BJ (cell line): Measurements from ENCODE around the gene KDM3A. TPM values are rescaled to one million over a fixed set of nuclear protein-coding genes. Genes with fewer than 3 reads are reported as not detected.

ENCODE experiments used
- CTCF ChIA-PET: fragments of 350-600 bp; formaldehyde crosslinking; extraction: SDS; loops from one replicate; lab custom pipeline; 2021; ENCODE audit warnings: antibody characterized with exemption, inconsistent platforms; lab: Yijun Ruan, JAX
- POLR2A ChIA-PET: fragments of 300-600 bp; sonication (Branson Sonifier 250); formaldehyde crosslinking; extraction: SDS; loops from one replicate; lab custom pipeline; 2021; ENCODE audit warnings: antibody characterized with exemption; lab: Charles Lee
- DNase-seq: peaks from one replicate; pipeline ENCODE4 v3.0.0-alpha.2; 2011; ENCODE audit warnings: low read depth
- H3K27me3 ChIP-seq: 2 replicates; pipeline ENCODE4 v1.6.0; 2011; ENCODE audit warnings: low read length; ENCODE audit not compliant: control insufficient read depth, insufficient read depth
- H3K36me3 ChIP-seq: 2 replicates; pipeline ENCODE4 v1.5.1; 2011; ENCODE audit warnings: low read length; ENCODE audit not compliant: control insufficient read depth, insufficient read depth
- H3K4me3 ChIP-seq: 2 replicates; pipeline ENCODE4 v1.5.1; 2011; ENCODE audit warnings: low read depth, mild to moderate bottlenecking, control low read depth, low read length
- polyA plus RNA-seq: library from polyadenylated mRNA; depleted of rRNA; stranded (reverse); fragments of >200 nt; gene quantifications from 2 replicates; pipeline ENCODE4 v1.2.3, GENCODE V29; 2011; rRNA removed
- small RNA-seq: library from RNA; depleted of rRNA; stranded (forward); fragments of <200 nt; gene quantifications from one replicate; pipeline ENCODE3, GENCODE V24; 2012; ENCODE audit warnings: low replicate concordance, low read depth; ENCODE audit not compliant: insufficient read length
- TF ChIP-seq, protein P1 (sequence below): IDR thresholded peaks from 2 replicates; pipeline ENCODE4 v1.5.1; 2011; ENCODE audit warnings: low read depth, mild to moderate bottlenecking, control low read depth, inconsistent platforms, low read length, moderate library complexity; ENCODE audit not compliant: insufficient read depth

The KDM3A gene
- polyA plus RNA-seq, 1 experiment, result 24.1 TPM

DNA sequence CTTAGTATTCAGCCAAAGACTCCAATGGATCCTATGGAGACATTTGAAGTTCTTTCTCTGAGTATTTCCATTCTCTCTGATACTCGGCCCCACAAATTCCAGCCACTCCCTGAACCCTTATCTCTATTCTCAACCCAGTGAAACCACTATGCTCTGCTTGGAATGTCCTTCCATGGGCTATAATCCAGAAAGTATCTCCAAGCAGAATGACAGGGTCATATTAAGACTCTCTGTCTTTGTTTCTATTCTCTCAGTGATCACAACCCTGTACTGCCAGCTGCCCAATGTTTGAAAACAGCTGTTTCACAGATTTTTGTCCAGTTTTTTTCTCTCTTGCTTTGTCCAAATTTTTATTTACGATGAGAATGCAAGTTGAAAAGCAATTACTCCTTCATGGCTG is 100.2 kb downstream of the KDM3A start:
- H3K4me3 ChIP-seq, result no peak overlapping the region
- H3K27me3 ChIP-seq, result no peaks in the 10 kb centered on the region
- DNase-seq, result no peak
- ChIA-PET POLR2A (no interaction called here), CTCF (interaction anchor here (0.6 kb wide), 1 partner anchor 1446 kb away, joined by 3 read pairs; no protein-coding TSS in a partner anchor)
- H3K36me3 ChIP-seq, result no peaks in the 10 kb centered on the region
- TF ChIP-seq, protein P1, sequence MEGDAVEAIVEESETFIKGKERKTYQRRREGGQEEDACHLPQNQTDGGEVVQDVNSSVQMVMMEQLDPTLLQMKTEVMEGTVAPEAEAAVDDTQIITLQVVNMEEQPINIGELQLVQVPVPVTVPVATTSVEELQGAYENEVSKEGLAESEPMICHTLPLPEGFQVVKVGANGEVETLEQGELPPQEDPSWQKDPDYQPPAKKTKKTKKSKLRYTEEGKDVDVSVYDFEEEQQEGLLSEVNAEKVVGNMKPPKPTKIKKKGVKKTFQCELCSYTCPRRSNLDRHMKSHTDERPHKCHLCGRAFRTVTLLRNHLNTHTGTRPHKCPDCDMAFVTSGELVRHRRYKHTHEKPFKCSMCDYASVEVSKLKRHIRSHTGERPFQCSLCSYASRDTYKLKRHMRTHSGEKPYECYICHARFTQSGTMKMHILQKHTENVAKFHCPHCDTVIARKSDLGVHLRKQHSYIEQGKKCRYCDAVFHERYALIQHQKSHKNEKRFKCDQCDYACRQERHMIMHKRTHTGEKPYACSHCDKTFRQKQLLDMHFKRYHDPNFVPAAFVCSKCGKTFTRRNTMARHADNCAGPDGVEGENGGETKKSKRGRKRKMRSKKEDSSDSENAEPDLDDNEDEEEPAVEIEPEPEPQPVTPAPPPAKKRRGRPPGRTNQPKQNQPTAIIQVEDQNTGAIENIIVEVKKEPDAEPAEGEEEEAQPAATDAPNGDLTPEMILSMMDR, result no peak

Small RNA genes within 50 kb of the gene (small RNA-seq; reads per million reads assigned to genes)
- gene RNU6-640P, result not detected

Other genes starting within 250 kb of the KDM3A start
- 33.7 and 51.3 TPM in 2 replicates for gene IMMT, start 245.9 kb upstream of the KDM3A start, polyA plus RNA-seq
- 30.3 and 49.2 TPM in 2 replicates for gene MRPL35, start 241.9 kb upstream of the KDM3A start, polyA plus RNA-seq
- gene REEP1, start 103.7 kb upstream of the KDM3A start, polyA plus RNA-seq, result 0.13 and 0.28 TPM in 2 replicates
- 107 and 145 TPM in 2 replicates for gene CHMP3, start 122.1 kb downstream of the KDM3A start, polyA plus RNA-seq
- gene RNF103, start 182.5 kb downstream of the KDM3A start, polyA plus RNA-seq, result 8.2 and 18.3 TPM in 2 replicates